Measurements from ENCODE around the gene RHBG. TPM values are rescaled to one million over a fixed set of nuclear protein-coding genes. Genes with fewer than 3 reads are reported as not detected.

RHBG gene
- total RNA-seq, 1 donor from 2014 or later: 2.8 TPM

- no peak for DNase-seq (ENCODE audit: low spot score)
Observed at GRCh38 chr1:156424806-156425432, 55.9 kb downstream of the RHBG start.

GRCh38 chr1:156425943-156426342, 56.9 kb downstream of the RHBG start:
- no peak for DNase-seq (ENCODE audit: low spot score)

- no peak for DNase-seq (ENCODE audit: low spot score)
Observed at GRCh38 chr1:156427957-156428356, 58.9 kb downstream of the RHBG start.

- DNase-seq (ENCODE audit: low spot score): no peak
Observed at GRCh38 chr1:156428746-156429288, 59.8 kb downstream of the RHBG start.

GRCh38 chr1:156429313-156430060, 60.5 kb downstream of the RHBG start:
- DNase-seq (ENCODE audit: low spot score): no peak

GRCh38 chr1:156430303-156430702, 61.3 kb downstream of the RHBG start:
- no peak for DNase-seq (ENCODE audit: low spot score)

- DNase-seq (ENCODE audit: low spot score): no peak
Observed at GRCh38 chr1:156430866-156431265, 61.9 kb downstream of the RHBG start.

GRCh38 chr1:156431366-156431765, 62.4 kb downstream of the RHBG start:
- DNase-seq (ENCODE audit: low spot score): no peak

- no peak for DNase-seq (ENCODE audit: low spot score)
Observed at GRCh38 chr1:156431769-156432668, 63.0 kb downstream of the RHBG start.

- no peak for DNase-seq (ENCODE audit: low spot score)
Observed at GRCh38 chr1:156432669-156433018, 63.6 kb downstream of the RHBG start.

- no peak for DNase-seq (ENCODE audit: low spot score)
Observed at GRCh38 chr1:156433032-156433431, 64.0 kb downstream of the RHBG start.

GRCh38 chr1:156433602-156434001, 64.6 kb downstream of the RHBG start:
- no peak for DNase-seq (ENCODE audit: low spot score)

Other genes starting within 250 kb of the RHBG start
- 49.3 TPM for gene SEMA4A, start 215.6 kb upstream of the RHBG start, total RNA-seq
- gene SLC25A44, start 175.1 kb upstream of the RHBG start, total RNA-seq: 24.7 TPM
- gene PMF1, start 156.2 kb upstream of the RHBG start, total RNA-seq: 59.3 TPM
- 2.2 TPM for gene BGLAP, start 127.0 kb upstream of the RHBG start, total RNA-seq
- 4.4 TPM for gene PAQR6, start 121.2 kb upstream of the RHBG start, total RNA-seq
- 77.5 TPM for gene SMG5, start 86.4 kb upstream of the RHBG start, total RNA-seq
- gene TMEM79, start 84.9 kb upstream of the RHBG start, total RNA-seq: 26.2 TPM
- gene GLMP, start 73.5 kb upstream of the RHBG start, total RNA-seq: 47.6 TPM
- gene VHLL, start 69.9 kb upstream of the RHBG start, total RNA-seq: not detected
- gene CCT3, start 30.9 kb upstream of the RHBG start, total RNA-seq: 209 TPM
- gene TSACC, start 30.7 kb upstream of the RHBG start, total RNA-seq: 2.2 TPM
- gene MEF2D, start 131.6 kb downstream of the RHBG start, total RNA-seq: 55.3 TPM
- 0.68 TPM for gene IQGAP3, start 203.4 kb downstream of the RHBG start, total RNA-seq
- gene TTC24, start 210.5 kb downstream of the RHBG start, total RNA-seq: not detected
- 119 TPM for gene NAXE, start 222.6 kb downstream of the RHBG start, total RNA-seq
- 42.5 TPM for gene GPATCH4, start 232.3 kb downstream of the RHBG start, total RNA-seq

Data from ureter (tissue), 1 donor.